ENCODE data around the gene IGIP.

Gene IGIP

GRCh38 chr5:140134277-140134935 is 8.7 kb downstream of the IGIP start:
- H3K4me1 ChIP-seq (ENCODE audit: insufficient read depth, low read length), result no peaks in the 10 kb centered on the region
- H3K27me3 ChIP-seq (ENCODE audit: insufficient read depth, low read length), result peaks cover 30% of the 10 kb centered on the region
- no peaks in the 10 kb centered on the region for H3K36me3 ChIP-seq (ENCODE audit: insufficient read depth, low read length)
- no peak overlapping the region for H3K4me3 ChIP-seq (ENCODE audit: low read length)
- no peak overlapping the region for H2AFZ ChIP-seq (ENCODE audit: low read depth, low read length)
- no peaks in the 10 kb centered on the region for H3K9me3 ChIP-seq (ENCODE audit: low read length)

- no peaks in the 10 kb centered on the region for H3K9me3 ChIP-seq (ENCODE audit: low read length)
- no peaks in the 10 kb centered on the region for H3K4me1 ChIP-seq (ENCODE audit: insufficient read depth, low read length)
- H3K4me3 ChIP-seq (ENCODE audit: low read length), result no peak overlapping the region
- no peaks in the 10 kb centered on the region for H3K36me3 ChIP-seq (ENCODE audit: insufficient read depth, low read length)
- peaks cover 33% of the 10 kb centered on the region for H3K27me3 ChIP-seq (ENCODE audit: insufficient read depth, low read length)
- no peak overlapping the region for H2AFZ ChIP-seq (ENCODE audit: low read depth, low read length)
Observed at GRCh38 chr5:140135127-140135526, 9.4 kb downstream of the IGIP start.

- Histone ChIP-seq H3K27me3 (ENCODE audit: insufficient read depth, low read length) (peaks cover 41% of the 10 kb centered on the region), H2AFZ (ENCODE audit: low read depth, low read length) (no peak overlapping the region), H3K4me1 (ENCODE audit: insufficient read depth, low read length) (no peaks in the 10 kb centered on the region), H3K9me3 (ENCODE audit: low read length) (no peaks in the 10 kb centered on the region), H3K36me3 (ENCODE audit: insufficient read depth, low read length) (no peaks in the 10 kb centered on the region), H3K4me3 (ENCODE audit: low read length) (no peak overlapping the region)
Observed at GRCh38 chr5:140136624-140137023, 10.9 kb downstream of the IGIP start.

- Histone ChIP-seq H3K27me3 (ENCODE audit: insufficient read depth, low read length) (peaks cover 36% of the 10 kb centered on the region), H2AFZ (ENCODE audit: low read depth, low read length) (no peak overlapping the region), H3K4me3 (ENCODE audit: low read length) (no peak overlapping the region), H3K4me1 (ENCODE audit: insufficient read depth, low read length) (peaks cover under 1% of the 10 kb centered on the region), H3K36me3 (ENCODE audit: insufficient read depth, low read length) (no peaks in the 10 kb centered on the region), H3K9me3 (ENCODE audit: low read length) (no peaks in the 10 kb centered on the region)
Observed at GRCh38 chr5:140140435-140140834, 14.7 kb downstream of the IGIP start.

- Histone ChIP-seq H3K9me3 (ENCODE audit: low read length) (no peaks in the 10 kb centered on the region), H2AFZ (ENCODE audit: low read depth, low read length) (no peak overlapping the region), H3K36me3 (ENCODE audit: insufficient read depth, low read length) (no peaks in the 10 kb centered on the region), H3K27me3 (ENCODE audit: insufficient read depth, low read length) (peaks cover 42% of the 10 kb centered on the region), H3K4me3 (ENCODE audit: low read length) (no peak overlapping the region), H3K4me1 (ENCODE audit: insufficient read depth, low read length) (peaks cover 6% of the 10 kb centered on the region)
Observed at GRCh38 chr5:140141241-140141640, 15.5 kb downstream of the IGIP start.

GRCh38 chr5:140142246-140142645 is 16.5 kb downstream of the IGIP start:
- no peak overlapping the region for H3K4me3 ChIP-seq (ENCODE audit: low read length)
- H2AFZ ChIP-seq (ENCODE audit: low read depth, low read length), result no peak overlapping the region
- no peaks in the 10 kb centered on the region for H3K9me3 ChIP-seq (ENCODE audit: low read length)
- no peaks in the 10 kb centered on the region for H3K36me3 ChIP-seq (ENCODE audit: insufficient read depth, low read length)
- H3K4me1 ChIP-seq (ENCODE audit: insufficient read depth, low read length), result peaks cover 10% of the 10 kb centered on the region
- peaks cover 50% of the 10 kb centered on the region for H3K27me3 ChIP-seq (ENCODE audit: insufficient read depth, low read length)

- Histone ChIP-seq H3K9me3 (ENCODE audit: low read length) (no peaks in the 10 kb centered on the region), H3K27me3 (ENCODE audit: insufficient read depth, low read length) (peaks cover 54% of the 10 kb centered on the region), H3K4me1 (ENCODE audit: insufficient read depth, low read length) (peaks cover 10% of the 10 kb centered on the region), H2AFZ (ENCODE audit: low read depth, low read length) (no peak overlapping the region), H3K36me3 (ENCODE audit: insufficient read depth, low read length) (no peaks in the 10 kb centered on the region), H3K4me3 (ENCODE audit: low read length) (no peak overlapping the region)
Observed at GRCh38 chr5:140142856-140143255, 17.1 kb downstream of the IGIP start.

- H3K4me1 ChIP-seq (ENCODE audit: insufficient read depth, low read length), result peaks cover 10% of the 10 kb centered on the region
- H3K4me3 ChIP-seq (ENCODE audit: low read length), result no peak overlapping the region
- H3K36me3 ChIP-seq (ENCODE audit: insufficient read depth, low read length), result no peaks in the 10 kb centered on the region
- H3K27me3 ChIP-seq (ENCODE audit: insufficient read depth, low read length), result peaks cover 62% of the 10 kb centered on the region
- no peak overlapping the region for H2AFZ ChIP-seq (ENCODE audit: low read depth, low read length)
- H3K9me3 ChIP-seq (ENCODE audit: low read length), result no peaks in the 10 kb centered on the region
Observed at GRCh38 chr5:140143521-140144258, 18.0 kb downstream of the IGIP start.

GRCh38 chr5:140145256-140145655 is 19.5 kb downstream of the IGIP start:
- Histone ChIP-seq H2AFZ (ENCODE audit: low read depth, low read length) (no peak overlapping the region), H3K27me3 (ENCODE audit: insufficient read depth, low read length) (peaks cover 70% of the 10 kb centered on the region), H3K4me1 (ENCODE audit: insufficient read depth, low read length) (peaks cover 10% of the 10 kb centered on the region), H3K4me3 (ENCODE audit: low read length) (no peak overlapping the region), H3K9me3 (ENCODE audit: low read length) (no peaks in the 10 kb centered on the region), H3K36me3 (ENCODE audit: insufficient read depth, low read length) (no peaks in the 10 kb centered on the region)

- H3K4me3 ChIP-seq (ENCODE audit: low read length), result peak overlapping the region; percentile 42
- H3K4me1 ChIP-seq (ENCODE audit: insufficient read depth, low read length), result peaks cover 10% of the 10 kb centered on the region
- peak overlapping the region; percentile 91 for H2AFZ ChIP-seq (ENCODE audit: low read depth, low read length)
- H3K9me3 ChIP-seq (ENCODE audit: low read length), result no peaks in the 10 kb centered on the region
- peaks cover 66% of the 10 kb centered on the region for H3K27me3 ChIP-seq (ENCODE audit: insufficient read depth, low read length)
- no peaks in the 10 kb centered on the region for H3K36me3 ChIP-seq (ENCODE audit: insufficient read depth, low read length)
Observed at GRCh38 chr5:140145818-140146522, 20.2 kb downstream of the IGIP start.

GRCh38 chr5:140146523-140146842 is 20.7 kb downstream of the IGIP start:
- H3K4me1 ChIP-seq (ENCODE audit: insufficient read depth, low read length), result peaks cover 10% of the 10 kb centered on the region
- peaks cover 67% of the 10 kb centered on the region for H3K27me3 ChIP-seq (ENCODE audit: insufficient read depth, low read length)
- no peaks in the 10 kb centered on the region for H3K36me3 ChIP-seq (ENCODE audit: insufficient read depth, low read length)
- no peak overlapping the region for H3K4me3 ChIP-seq (ENCODE audit: low read length)
- H3K9me3 ChIP-seq (ENCODE audit: low read length), result no peaks in the 10 kb centered on the region
- H2AFZ ChIP-seq (ENCODE audit: low read depth, low read length), result peak overlapping the region; percentile 91

- Histone ChIP-seq H3K27me3 (ENCODE audit: insufficient read depth, low read length) (peaks cover 67% of the 10 kb centered on the region), H3K4me3 (ENCODE audit: low read length) (no peak overlapping the region), H2AFZ (ENCODE audit: low read depth, low read length) (no peak overlapping the region), H3K4me1 (ENCODE audit: insufficient read depth, low read length) (peaks cover 10% of the 10 kb centered on the region), H3K36me3 (ENCODE audit: insufficient read depth, low read length) (no peaks in the 10 kb centered on the region), H3K9me3 (ENCODE audit: low read length) (no peaks in the 10 kb centered on the region)
Observed at GRCh38 chr5:140147460-140147859, 21.7 kb downstream of the IGIP start.

- H3K27me3 ChIP-seq (ENCODE audit: insufficient read depth, low read length), result peaks cover 67% of the 10 kb centered on the region
- H2AFZ ChIP-seq (ENCODE audit: low read depth, low read length), result no peak overlapping the region
- H3K4me1 ChIP-seq (ENCODE audit: insufficient read depth, low read length), result peaks cover 10% of the 10 kb centered on the region
- H3K36me3 ChIP-seq (ENCODE audit: insufficient read depth, low read length), result no peaks in the 10 kb centered on the region
- H3K4me3 ChIP-seq (ENCODE audit: low read length), result no peak overlapping the region
- H3K9me3 ChIP-seq (ENCODE audit: low read length), result no peaks in the 10 kb centered on the region
Observed at GRCh38 chr5:140148508-140148907, 22.8 kb downstream of the IGIP start.

Measured in neuron (in vitro differentiated cells).